Neural cell (in vitro differentiated cells): ENCODE data around the gene ZNF93. TPM values are rescaled to one million over a fixed set of nuclear protein-coding genes. Genes with fewer than 3 reads are reported as not detected.
"Not testable (repeated sequence)": the region's sequence is repeated elsewhere in the genome, so short reads cannot be mapped to it uniquely, and the experiment has no call there.

Source experiments
- H2AFZ ChIP-seq: fragments of 200-600, 300-800 bp; sonication (generic), shearing (Covaris generic); 2 replicates; pipeline ENCODE4 v1.6.0; 2014; ENCODE audit warnings: low read depth, mild to moderate bottlenecking, antibody characterized with exemption, low read length, moderate library complexity
- H3F3A ChIP-seq: fragments of 200-600 bp; shearing (Covaris generic); 2 replicates; pipeline ENCODE4 v1.6.1; 2016; ENCODE audit warnings: mild to moderate bottlenecking, moderate library complexity, mixed read lengths, antibody characterized with exemption, low read length; ENCODE audit not compliant: insufficient read depth, poor library complexity, severe bottlenecking
- H3K27ac ChIP-seq: fragments of 200-600, 300-800 bp; sonication (generic), shearing (Covaris generic); 2 replicates; pipeline ENCODE4 v1.5.1; 2014; ENCODE audit warnings: mild to moderate bottlenecking, low read length, moderate library complexity
- H3K27me3 ChIP-seq: fragments of 300-800, 200-600 bp; sonication (generic), shearing (Covaris generic); 2 replicates; pipeline ENCODE4 v1.6.0; 2014; ENCODE audit warnings: mild to moderate bottlenecking, low read depth, low read length, moderate library complexity; ENCODE audit not compliant: insufficient read depth
- H3K36me3 ChIP-seq: fragments of 300-800, 200-600 bp; sonication (generic), shearing (Covaris generic); 2 replicates; pipeline ENCODE4 v1.5.1; 2014; ENCODE audit warnings: mild to moderate bottlenecking, antibody characterized with exemption, low read length, moderate library complexity; ENCODE audit not compliant: insufficient read depth
- H3K4me2 ChIP-seq: fragments of 300-800, 200-600 bp; sonication (generic), shearing (Covaris generic); 2 replicates; pipeline ENCODE4 v1.6.0; 2014; ENCODE audit warnings: mild to moderate bottlenecking, low read length
- H3K4me3 ChIP-seq: fragments of 300-800, 200-600 bp; sonication (generic), shearing (Covaris generic); 2 replicates; pipeline ENCODE4 v1.5.1; 2014; ENCODE audit warnings: mild to moderate bottlenecking, low read length, moderate library complexity
- H3K79me2 ChIP-seq: fragments of 200-600 bp; shearing (Covaris generic); replicated peaks from 2 replicates; pipeline ENCODE4 v1.6.0; 2014; ENCODE audit warnings: mild to moderate bottlenecking, low read length, moderate library complexity; ENCODE audit not compliant: insufficient read depth
- H3K9ac ChIP-seq: fragments of 300-800, 200-600 bp; sonication (generic), shearing (Covaris generic); 2 replicates; pipeline ENCODE4 v1.6.1; 2016; ENCODE audit warnings: mild to moderate bottlenecking, low read length, mixed read lengths
- H3K9me2 ChIP-seq: fragments of 200-600 bp; shearing (Covaris generic); 2 replicates; pipeline ENCODE4 v1.6.1; 2016; ENCODE audit warnings: mild to moderate bottlenecking, low read length, mixed read lengths; ENCODE audit not compliant: insufficient read depth
- H3K9me3 ChIP-seq: fragments of 200-600, 300-800 bp; sonication (generic), shearing (Covaris generic); 2 replicates; pipeline ENCODE4 v1.6.1; 2016; ENCODE audit warnings: mild to moderate bottlenecking, mixed run types, low read length, moderate library complexity, mixed read lengths
- H4K20me1 ChIP-seq: fragments of 200-600 bp; shearing (Covaris generic); 2 replicates; pipeline ENCODE4 v1.6.1; 2016; ENCODE audit warnings: mild to moderate bottlenecking, mixed run types; ENCODE audit not compliant: insufficient read depth
- CTCF ChIP-seq: fragments of 450-650 bp; IDR thresholded peaks from 2 replicates; pipeline ENCODE4 v1.5.1; 2014; ENCODE audit warnings: antibody characterized with exemption, mild to moderate bottlenecking, moderate library complexity; ENCODE audit not compliant: poor library complexity, severe bottlenecking
- EP300 ChIP-seq: fragments of 450-650 bp; conservative IDR thresholded peaks from 2 replicates; pipeline ENCODE4 v1.6.1; 2014; ENCODE audit warnings: antibody characterized with exemption, mild to moderate bottlenecking, moderate library complexity; ENCODE audit not compliant: poor library complexity, severe bottlenecking
- EZH2 ChIP-seq: fragments of 200-600, 300-800 bp; shearing (Covaris generic), sonication (generic); IDR thresholded peaks from 2 replicates; pipeline ENCODE4 v1.6.1; 2014; ENCODE audit warnings: antibody characterized with exemption, low read length, borderline replicate concordance, mild to moderate bottlenecking; ENCODE audit not compliant: insufficient read depth, poor library complexity, severe bottlenecking
- MXI1 ChIP-seq: fragments of 450-650 bp; conservative IDR thresholded peaks from 2 replicates; pipeline ENCODE4 v1.6.1; 2014; ENCODE audit warnings: antibody characterized with exemption, mild to moderate bottlenecking; ENCODE audit not compliant: poor library complexity, severe bottlenecking
- POLR2AphosphoS5 ChIP-seq: IDR thresholded peaks from 2 replicates; pipeline ENCODE4 v1.6.1; 2012
- RAD21 ChIP-seq: fragments of 450-650 bp; conservative IDR thresholded peaks from 2 replicates; pipeline ENCODE4 v1.6.1; 2014; ENCODE audit warnings: antibody characterized with exemption, mild to moderate bottlenecking, moderate library complexity
- REST ChIP-seq: IDR thresholded peaks from 2 replicates; pipeline ENCODE4 v1.6.1; 2012; ENCODE audit warnings: borderline replicate concordance
- SMC3 ChIP-seq: fragments of 450-650 bp; conservative IDR thresholded peaks from 2 replicates; pipeline ENCODE4 v1.6.1; 2014; ENCODE audit warnings: antibody characterized with exemption, mild to moderate bottlenecking, moderate library complexity; ENCODE audit not compliant: poor library complexity
- TAF1 ChIP-seq: IDR thresholded peaks from 2 replicates; pipeline ENCODE4 v1.6.1; 2012; ENCODE audit warnings: low read depth
- polyA minus RNA-seq: library from RNA; depleted of rRNA, polyadenylated mRNA; stranded (reverse); fragments of >200 nt; gene quantifications from 2 replicates; pipeline ENCODE4 v1.2.3, GENCODE V29; 2014
- polyA plus RNA-seq: library from polyadenylated mRNA; depleted of rRNA; stranded (reverse); fragments of >200 nt; gene quantifications from 2 replicates; pipeline ENCODE4 v1.2.3, GENCODE V29; 2014

Gene ZNF93
- polyA plus RNA-seq = 14.9 and 20.4 TPM in 2 replicates
- polyA minus RNA-seq = 41.4 and 42.7 TPM in 2 replicates

- H3K36me3 ChIP-seq = peaks cover 3% of the 10 kb centered on the region
- H3K9ac ChIP-seq = peak within 1 kb of the TSS; percentile 90
- H3K4me2 ChIP-seq = peak within 1 kb of the TSS; percentile 55
- no peaks in the 10 kb centered on the region for H4K20me1 ChIP-seq
- H3K27me3 ChIP-seq = no peaks in the 10 kb centered on the region
- peak within 1 kb of the TSS; percentile 65 for H2AFZ ChIP-seq
- peaks cover 6% of the 10 kb centered on the region for H3K9me3 ChIP-seq
- peaks cover 31% of the 10 kb centered on the region for H3K79me2 ChIP-seq
- no peaks in the 10 kb centered on the region for H3F3A ChIP-seq
- peak within 1 kb of the TSS; percentile 90 for H3K4me3 ChIP-seq
- H3K9me2 ChIP-seq = no peaks in the 10 kb centered on the region
- TF ChIP-seq RAD21 = no peak
- TF ChIP-seq EP300 = peak; percentile 62
- no peak for TF ChIP-seq CTCF
- TF ChIP-seq MXI1 = peak; percentile 78
- TF ChIP-seq SMC3 = peak; percentile 31
- peak; percentile 79 for TF ChIP-seq REST
- TF ChIP-seq EZH2 = no peak
- peak; percentile 86 for TF ChIP-seq TAF1
- TF ChIP-seq POLR2AphosphoS5 = peak; percentile 93
- peak within 1 kb of the TSS; percentile 91 for H3K27ac ChIP-seq
Measured at GRCh38 chr19:19900729-19901444, at the start of gene ZNF93. ZNF93 (plus strand) TSS chr19:19900946; CDS start chr19:19901089, 143 bp downstream.

- not testable (repeated sequence) for H3K79me2 ChIP-seq, H4K20me1 ChIP-seq, H3K27ac ChIP-seq, H3K4me3 ChIP-seq, H3F3A ChIP-seq, H3K9ac ChIP-seq, H3K36me3 ChIP-seq, H3K9me2 ChIP-seq, H3K4me2 ChIP-seq, H2AFZ ChIP-seq, H3K9me3 ChIP-seq, H3K27me3 ChIP-seq
Measured at GRCh38 chr19:19851740-19852139, 49.0 kb upstream of the ZNF93 start.
